HepG2 (cell line): ENCODE measurements around the gene MED9. TPM values are rescaled to one million over a fixed set of nuclear protein-coding genes. Genes with fewer than 3 reads are reported as not detected.

Source experiments
- ATAC-seq: fragments of 200-7000 bp; cut with Tn5 transposase; 3 replicates; pipeline ENCODE4 v1.9.1; 2020; ENCODE audit warnings: mild to moderate bottlenecking, moderate library complexity
- BruUV-seq: library from RNA; stranded (reverse); fragments of 400-500 nt; replicated peaks from 2 replicates; lab custom pipeline; 2021; lab: Mats Ljungman, UMichigan
- CTCF ChIA-PET: fragments of 300-600 bp; formaldehyde crosslinking; extraction: SDS; loops from one replicate; lab custom pipeline; 2021; ENCODE audit warnings: low total read pairs, inconsistent platforms, low intra/inter-chr PET ratio; lab: Yijun Ruan, JAX
- POLR2A ChIA-PET: fragments of 350-600 bp; sonication (Branson Sonifier 250); formaldehyde crosslinking; loops from one replicate; lab custom pipeline; 2020; ENCODE audit warnings: antibody characterized with exemption, inconsistent platforms; lab: Yijun Ruan, JAX
- DNase-seq: peaks from one replicate; pipeline ENCODE4 v3.0.0-alpha.2; 2015; ENCODE audit warnings: low spot score
- FAIRE-seq: peaks from 3 replicates; lab custom pipeline; 2011; peaks lifted over from hg19 to GRCh38; lab: Jason Lieb, UNC
- H2AFZ ChIP-seq: one replicate; pipeline ENCODE4 v1.6.1; 2011; ENCODE audit warnings: low read length, inconsistent platforms
- H3K27ac ChIP-seq: fragments of 300-600 bp; 3 replicates; pipeline ENCODE4 v1.8.0; 2011; ENCODE audit warnings: mixed run types, mild to moderate bottlenecking, mixed read lengths, low read length, inconsistent platforms; ENCODE audit not compliant: insufficient read depth; ENCODE audit errors: extremely low read length
- H3K27me3 ChIP-seq, 2 experiments: fragments of 200-600 bp in 1 of 2; 2 replicates in 1 of 2; 3 replicates in 1 of 2; pipeline versions ENCODE4 v1.6.0 to v1.8.0; 2011; ENCODE audit warnings: low read length in 2 of 2, mild to moderate bottlenecking in 2 of 2, moderate library complexity in 2 of 2, inconsistent platforms in 1 of 2; ENCODE audit not compliant: insufficient read depth in 2 of 2, control insufficient read depth in 1 of 2
- H3K36me3 ChIP-seq, 2 experiments: fragments of 200-600 bp in 1 of 2; replicated peaks in 1 of 2; 2 replicates in 1 of 2; 3 replicates in 1 of 2; pipeline versions ENCODE4 v1.5.1 to v1.8.0; 2011; ENCODE audit warnings: low read length in 2 of 2, inconsistent platforms in 1 of 2; ENCODE audit not compliant: insufficient read depth in 2 of 2, control insufficient read depth in 1 of 2
- H3K4me1 ChIP-seq: 2 replicates; pipeline ENCODE4 v1.5.1; 2012; ENCODE audit warnings: low read length, inconsistent platforms; ENCODE audit not compliant: insufficient read depth
- H3K4me2 ChIP-seq: 2 replicates; pipeline ENCODE4 v1.6.0; 2011; ENCODE audit warnings: low read depth, low read length, inconsistent platforms
- H3K4me3 ChIP-seq, 3 experiments: fragments of 200-600 bp in 1 of 3; sonication (generic), shearing (Covaris generic) in 1 of 3; replicated peaks in 1 of 3; 2 replicates each; pipeline ENCODE4 v1.5.1; 2011 to 2016; ENCODE audit warnings: low read length in 3 of 3, inconsistent platforms in 2 of 3, low read depth in 2 of 3, mild to moderate bottlenecking in 2 of 3, control low read depth in 1 of 3, mixed read lengths in 1 of 3; ENCODE audit not compliant: insufficient read depth in 1 of 3
- H3K79me2 ChIP-seq: one replicate; pipeline ENCODE4 v1.6.1; 2011; ENCODE audit warnings: low read length, inconsistent platforms; ENCODE audit not compliant: insufficient read depth
- H3K9ac ChIP-seq: 2 replicates; pipeline ENCODE4 v1.6.0; 2011; ENCODE audit warnings: mild to moderate bottlenecking, low read depth, low read length, inconsistent platforms; ENCODE audit not compliant: insufficient read depth
- H3K9me3 ChIP-seq: 2 replicates; pipeline ENCODE4 v1.5.1; 2012; ENCODE audit warnings: mild to moderate bottlenecking, low read length
- H4K20me1 ChIP-seq: 2 replicates; pipeline ENCODE4 v1.6.0; 2011; ENCODE audit warnings: inconsistent platforms, mild to moderate bottlenecking, low read length, moderate library complexity; ENCODE audit not compliant: insufficient read depth
- MXD4 ChIP-seq: IDR thresholded peaks from 2 replicates; pipeline ENCODE4 v1.6.1; 2016; ENCODE audit warnings: mild to moderate bottlenecking, missing biosample characterization, missing genetic modification reagents
- TEAD2 ChIP-seq: sonication (generic); formaldehyde crosslinking; IDR thresholded peaks from 2 replicates; pipeline ENCODE4 v1.9.0; 2021; ENCODE audit warnings: missing genetic modification reagents
- ZFYVE20 ChIP-seq: sonication (generic); formaldehyde crosslinking; IDR thresholded peaks from 2 replicates; pipeline ENCODE4 v1.8.0; 2023; ENCODE audit warnings: low read depth, mild to moderate bottlenecking, moderate library complexity, missing genetic modification reagents, borderline replicate concordance
- ZKSCAN8 ChIP-seq: IDR thresholded peaks from 2 replicates; pipeline ENCODE4 v1.6.1; 2016; ENCODE audit warnings: borderline replicate concordance, missing genetic modification reagents, missing compliant biosample characterization
- ZNF260 ChIP-seq: sonication (generic); formaldehyde crosslinking; IDR thresholded peaks from 2 replicates; pipeline ENCODE4 v1.4.0; 2020; ENCODE audit warnings: missing genetic modification reagents, low read depth, mild to moderate bottlenecking, borderline replicate concordance
- ZNF367 ChIP-seq: sonication (generic); formaldehyde crosslinking; IDR thresholded peaks from 2 replicates; pipeline ENCODE4 v1.4.0; 2020; ENCODE audit warnings: missing genetic modification reagents, borderline replicate concordance
- WGBS: methylation state at CpG from one replicate; pipeline ENCODE4 v1.1.6; 2017; ENCODE audit warnings: low lambda C conversion rate; 5-methylcytosine and 5-hydroxymethylcytosine counted together
- in situ Hi-C: cut with HindIII; loops from 2 replicates; pipeline ENCODE4 v1.10.0; 2017; ENCODE audit warnings: low pct_unique_long_range_greater_than_20kb; ENCODE audit not compliant: extremely low pct_ligation_motif_present
- intact Hi-C: fragments of 100-400 bp; cut with micrococcal nuclease; formaldehyde crosslinking; loops from one replicate; pipeline ENCODE4 v1.10.0; 2022; ENCODE audit not compliant: unreplicated experiment
- polyA plus RNA-seq, 8 experiments: library from polyadenylated mRNA; depleted of rRNA in 3 of 8; stranded (reverse) in 7 of 8; unstranded in 1 of 8; fragments of >200 nt; fragmentation: Illumina TruSeq in 4 of 8; extraction: Trizol in 4 of 8; gene quantifications; 2 replicates each; pipeline versions ENCODE4 v1.2.1 to v1.2.3, GENCODE V29; 2011 to 2016; ENCODE audit warnings: low read depth in 4 of 8, missing spikeins in 1 of 8, mixed read lengths in 1 of 8; ENCODE audit not compliant: insufficient read depth in 1 of 8
- total RNA-seq, 5 experiments: library from RNA; depleted of rRNA; stranded (reverse); fragments of >200 nt; fragmentation: Illumina TruSeq; extraction: Trizol; gene quantifications; 2 replicates each; pipeline ENCODE4 v1.2.3, GENCODE V29; 2016; ENCODE audit warnings: low read depth in 1 of 5
- TF ChIP-seq, protein P1 (sequence below): sonication (generic); formaldehyde crosslinking; IDR thresholded peaks from 2 replicates; pipeline ENCODE4 v1.4.0; 2020; ENCODE audit warnings: missing genetic modification reagents
- TF ChIP-seq, protein P2 (sequence below): sonication (generic); formaldehyde crosslinking; IDR thresholded peaks from 2 replicates; pipeline ENCODE4 v1.5.0; 2020; ENCODE audit warnings: mild to moderate bottlenecking, missing genetic modification reagents, moderate library complexity

MED9 gene
- total and polyA plus RNA-seq, 2 of the 13 experiments (the other 11 are each of a cell fraction or from before 2014, with no cell fraction given): 11.9 to 15.1 TPM

DNA sequence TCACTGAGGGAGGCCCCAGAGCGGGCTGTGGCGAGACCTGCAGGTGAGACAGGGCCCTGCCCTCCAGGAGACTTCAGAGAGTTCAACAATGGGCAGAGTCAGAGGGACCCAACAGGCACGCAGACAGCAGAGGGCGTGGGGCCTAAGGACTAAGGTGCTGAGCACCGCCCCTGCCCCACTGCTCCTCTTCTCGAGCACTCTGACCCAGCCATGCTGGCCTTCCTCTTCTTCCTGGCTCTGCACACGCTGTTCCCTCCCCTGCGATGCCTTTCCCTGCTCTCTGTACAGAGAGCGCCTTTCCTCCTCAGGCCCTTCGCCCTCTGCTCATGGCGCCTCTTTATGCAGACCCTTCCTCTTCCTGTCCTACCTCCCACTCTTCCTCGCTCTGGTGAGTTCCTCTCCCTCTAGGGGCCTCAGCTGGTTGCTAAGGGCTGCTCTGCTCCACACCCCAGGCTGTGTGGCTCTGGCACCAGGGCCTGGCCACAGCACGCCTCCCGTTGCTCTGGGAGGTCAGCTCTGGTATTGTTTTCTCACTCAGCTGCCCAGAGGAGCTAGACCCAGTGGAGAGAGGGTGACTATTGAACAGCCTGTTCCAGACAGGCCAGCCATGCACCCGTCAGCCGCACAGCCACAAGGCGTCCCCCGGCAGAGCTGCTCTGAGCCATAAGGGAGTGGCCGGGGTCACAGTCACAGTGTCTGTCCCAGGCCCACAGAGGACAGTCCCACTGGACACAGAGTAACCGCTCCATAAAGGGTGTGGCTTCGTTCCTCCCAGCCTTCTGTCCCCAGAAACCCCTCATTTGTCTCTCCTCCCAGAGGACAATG is 33.0 kb downstream of the MED9 start:
- Histone ChIP-seq H3K79me2 (no peaks in the 10 kb centered on the region), H3K4me3 (no peak overlapping the region), H3K27me3 (no peaks in the 10 kb centered on the region), H2AFZ (no peak overlapping the region), H3K36me3 (no peaks in the 10 kb centered on the region), H3K4me1 (no peaks in the 10 kb centered on the region), H3K9me3 (no peaks in the 10 kb centered on the region), H3K9ac (no peak overlapping the region), H4K20me1 (no peaks in the 10 kb centered on the region), H3K4me2 (no peak overlapping the region), H3K27ac (no peak overlapping the region)
- CTCF ChIA-PET: no interaction called here
- intact Hi-C loops (no loop called here), in situ Hi-C loops (loop anchor here (5.0 to 10.0 kb wide), 2 partner anchors 57 to 135 kb away; no protein-coding TSS in a partner anchor)
- 94% methylated on average over 17 of the region's 21 CpGs for WGBS
- POLR2A ChIA-PET: no interaction called here
- FAIRE-seq (no peak), ATAC-seq (no peak), DNase-seq (no peak)
- TF ChIP-seq, protein P1, sequence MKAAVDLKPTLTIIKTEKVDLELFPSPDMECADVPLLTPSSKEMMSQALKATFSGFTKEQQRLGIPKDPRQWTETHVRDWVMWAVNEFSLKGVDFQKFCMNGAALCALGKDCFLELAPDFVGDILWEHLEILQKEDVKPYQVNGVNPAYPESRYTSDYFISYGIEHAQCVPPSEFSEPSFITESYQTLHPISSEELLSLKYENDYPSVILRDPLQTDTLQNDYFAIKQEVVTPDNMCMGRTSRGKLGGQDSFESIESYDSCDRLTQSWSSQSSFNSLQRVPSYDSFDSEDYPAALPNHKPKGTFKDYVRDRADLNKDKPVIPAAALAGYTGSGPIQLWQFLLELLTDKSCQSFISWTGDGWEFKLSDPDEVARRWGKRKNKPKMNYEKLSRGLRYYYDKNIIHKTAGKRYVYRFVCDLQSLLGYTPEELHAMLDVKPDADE (CRISPR knock-in tag): no peak
- TF ChIP-seq ZNF260 (CRISPR knock-in tag): no peak
- BruUV-seq: no TSS peak

DNA sequence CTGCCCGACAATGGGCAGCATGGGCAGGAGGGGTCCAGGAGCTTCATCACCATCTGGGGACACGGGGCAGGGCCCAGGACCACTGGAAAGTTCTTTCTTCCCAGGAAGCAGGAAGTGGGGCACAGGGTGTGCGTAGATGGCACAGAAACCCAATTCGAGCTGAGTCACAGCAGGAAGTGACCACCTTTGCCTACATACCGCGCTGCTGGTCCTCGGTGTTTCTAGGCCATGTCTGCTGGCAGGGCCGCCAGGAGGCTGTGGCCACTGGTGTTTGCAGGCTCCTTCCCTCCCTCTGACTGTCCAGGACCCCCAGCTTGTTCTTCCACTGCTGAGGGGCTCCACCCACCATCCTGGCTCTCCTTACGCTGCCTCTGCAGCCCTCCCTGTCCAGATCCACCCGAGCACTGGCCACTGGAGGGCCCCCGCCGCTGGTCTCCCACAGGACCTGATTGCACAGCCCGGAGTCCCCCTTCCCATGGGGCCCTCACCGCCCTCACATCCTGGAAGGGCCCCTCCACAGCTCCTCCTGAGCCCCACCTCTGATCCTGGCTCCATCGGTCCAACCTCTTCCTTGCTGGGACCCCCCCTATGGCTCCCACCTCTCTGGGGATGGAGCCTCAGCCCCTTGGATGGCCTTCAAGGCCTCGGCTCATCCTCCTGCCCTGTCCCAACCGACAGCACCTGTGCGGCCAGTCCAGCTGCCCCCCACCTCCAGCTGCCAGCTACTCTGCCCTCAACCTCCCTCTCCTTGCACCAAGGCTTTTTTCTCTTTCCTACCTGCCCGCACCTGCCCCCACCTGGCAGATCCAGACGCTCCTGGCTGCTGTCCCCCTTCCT is 33.9 kb downstream of the MED9 start:
- Histone ChIP-seq H3K79me2 (no peaks in the 10 kb centered on the region), H3K9ac (no peak overlapping the region), H3K4me3 (no peak overlapping the region), H3K27ac (no peak overlapping the region), H3K27me3 (no peaks in the 10 kb centered on the region), H3K4me2 (no peak overlapping the region), H3K36me3 (no peaks in the 10 kb centered on the region), H2AFZ (no peak overlapping the region), H3K4me1 (no peaks in the 10 kb centered on the region), H4K20me1 (no peaks in the 10 kb centered on the region), H3K9me3 (no peaks in the 10 kb centered on the region)
- intact Hi-C loops (no loop called here), in situ Hi-C loops (no loop called here)
- no peak for FAIRE-seq
- no TSS peak for BruUV-seq
- TF ChIP-seq MXD4 (CRISPR knock-in tag) (no peak), ZFYVE20 (CRISPR knock-in tag) (no peak), TEAD2 (no peak), ZNF367 (CRISPR knock-in tag) (no peak), ZKSCAN8 (CRISPR knock-in tag) (no peak)
- TF ChIP-seq, protein P2, sequence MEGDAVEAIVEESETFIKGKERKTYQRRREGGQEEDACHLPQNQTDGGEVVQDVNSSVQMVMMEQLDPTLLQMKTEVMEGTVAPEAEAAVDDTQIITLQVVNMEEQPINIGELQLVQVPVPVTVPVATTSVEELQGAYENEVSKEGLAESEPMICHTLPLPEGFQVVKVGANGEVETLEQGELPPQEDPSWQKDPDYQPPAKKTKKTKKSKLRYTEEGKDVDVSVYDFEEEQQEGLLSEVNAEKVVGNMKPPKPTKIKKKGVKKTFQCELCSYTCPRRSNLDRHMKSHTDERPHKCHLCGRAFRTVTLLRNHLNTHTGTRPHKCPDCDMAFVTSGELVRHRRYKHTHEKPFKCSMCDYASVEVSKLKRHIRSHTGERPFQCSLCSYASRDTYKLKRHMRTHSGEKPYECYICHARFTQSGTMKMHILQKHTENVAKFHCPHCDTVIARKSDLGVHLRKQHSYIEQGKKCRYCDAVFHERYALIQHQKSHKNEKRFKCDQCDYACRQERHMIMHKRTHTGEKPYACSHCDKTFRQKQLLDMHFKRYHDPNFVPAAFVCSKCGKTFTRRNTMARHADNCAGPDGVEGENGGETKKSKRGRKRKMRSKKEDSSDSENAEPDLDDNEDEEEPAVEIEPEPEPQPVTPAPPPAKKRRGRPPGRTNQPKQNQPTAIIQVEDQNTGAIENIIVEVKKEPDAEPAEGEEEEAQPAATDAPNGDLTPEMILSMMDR (CRISPR knock-in tag): no peak
- ChIA-PET CTCF (no interaction called here), POLR2A (no interaction called here)
- WGBS: 94% methylated on average over 16 of the region's 20 CpGs
- ATAC-seq: no peak
- no peak for DNase-seq
